T1000 (cell line): Measurements from ENCODE around the gene ZSWIM7.
A peak's percentile ranks its signal among the peaks of the same experiment; 100 is the strongest.

Experiments used
- DNase-seq: peaks from one replicate; lab custom pipeline; 2025; ENCODE audit warnings: mixed read lengths; lab: John Stamatoyannopoulos, UW

The ZSWIM7 gene, protein sequence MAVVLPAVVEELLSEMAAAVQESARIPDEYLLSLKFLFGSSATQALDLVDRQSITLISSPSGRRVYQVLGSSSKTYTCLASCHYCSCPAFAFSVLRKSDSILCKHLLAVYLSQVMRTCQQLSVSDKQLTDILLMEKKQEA

DNA sequence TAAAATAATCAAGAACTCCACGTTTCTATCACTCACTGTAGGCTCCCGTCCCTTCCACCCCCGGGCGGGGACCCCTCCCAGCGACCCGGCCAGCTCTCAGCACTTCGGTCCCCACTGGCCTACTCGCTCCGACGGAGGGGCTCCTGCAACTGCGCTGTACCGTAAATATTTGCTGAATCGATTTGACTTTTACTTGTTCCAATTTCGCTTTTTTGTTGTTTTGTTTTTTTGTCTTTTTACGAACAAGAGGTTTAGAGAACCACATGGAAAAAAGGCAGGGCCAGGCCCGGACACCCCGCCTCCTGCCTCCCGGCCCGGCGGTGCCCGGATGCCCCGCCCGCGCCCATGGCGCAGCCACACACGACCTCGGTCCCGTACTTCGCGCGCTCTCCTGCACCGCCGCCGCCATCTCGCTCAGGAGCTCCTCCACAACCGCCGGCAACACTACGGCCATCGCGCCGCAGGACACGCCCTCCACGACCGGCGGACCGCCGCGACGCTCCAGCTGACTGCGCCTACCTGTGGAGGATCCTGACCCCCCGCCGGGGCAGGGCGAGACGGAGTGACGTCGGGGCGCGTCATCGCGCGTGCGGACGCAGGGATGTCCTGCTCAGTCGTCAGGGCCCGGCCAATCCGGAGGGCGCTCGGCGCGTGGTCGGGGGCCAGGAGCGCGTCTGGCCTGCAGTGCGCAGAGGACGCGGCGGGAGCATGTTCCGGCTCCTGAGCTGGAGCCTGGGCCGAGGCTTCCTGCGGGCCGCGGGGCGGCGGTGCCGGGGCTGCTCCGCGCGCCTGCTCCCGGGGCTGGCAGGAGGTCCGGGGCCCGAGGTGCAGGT, at the start of gene ZSWIM7, which contains the start of gene TTC19:
Gene ZSWIM7 (minus strand): TSS at position 564 of the 833 bp plus-strand sequence. CDS start 110 bp downstream, at position 454.
Gene TTC19 (plus strand): TSS at position 684 of the 833 bp plus-strand sequence. CDS start 25 bp downstream, at position 709.
- DNase-seq, result peak; percentile 91

DNA sequence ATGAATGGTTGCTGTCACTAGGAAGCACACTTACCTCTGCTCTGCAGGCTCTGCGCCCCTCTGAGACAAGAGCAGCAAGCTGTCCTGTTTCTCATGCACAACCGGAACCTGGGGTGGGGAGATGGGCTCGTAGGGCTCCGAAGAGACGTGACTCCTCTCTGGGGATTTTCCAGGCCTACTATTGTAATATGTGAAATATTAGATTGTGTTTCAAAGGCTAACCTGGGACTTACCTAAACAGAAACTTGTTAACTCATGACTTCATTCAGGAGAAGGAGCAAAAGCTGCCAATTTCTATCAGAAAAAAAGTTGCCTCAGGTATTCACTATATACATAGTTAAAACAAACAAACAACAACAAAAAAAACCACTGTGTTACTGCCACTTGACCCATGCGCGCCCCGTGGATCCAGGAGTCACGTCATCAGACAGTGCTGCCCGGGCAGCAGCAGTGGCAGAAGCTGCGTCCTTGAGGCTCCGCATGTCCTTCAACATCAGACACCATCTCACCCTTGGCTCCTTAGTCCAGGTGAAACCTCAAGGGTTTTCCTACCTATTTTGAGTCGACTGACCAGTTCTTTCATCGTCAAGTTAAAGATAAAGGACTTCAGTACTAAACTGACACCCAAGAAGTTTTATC, 49.4 kb upstream of the ZSWIM7 start:
- DNase-seq, result no peak

DNA sequence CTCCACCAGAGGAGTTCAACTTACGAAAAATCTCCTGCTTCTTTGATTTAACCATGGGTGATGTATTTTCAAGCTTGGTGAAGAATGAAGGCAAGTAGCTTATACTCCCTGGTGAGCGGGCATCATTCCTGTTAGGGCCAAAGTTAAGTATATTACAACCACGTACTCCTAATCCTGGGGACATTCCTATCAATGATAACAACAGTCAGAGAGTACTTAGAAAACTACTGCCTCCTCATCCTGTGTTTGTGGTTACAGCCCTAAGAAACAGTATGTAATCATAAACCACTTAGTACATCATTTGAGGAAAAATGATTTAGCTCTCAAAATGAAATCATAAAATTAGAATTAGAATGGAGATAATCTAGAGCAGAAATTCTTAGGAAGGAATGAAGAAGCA, 47.5 kb upstream of the ZSWIM7 start:
- no peak for DNase-seq

DNA sequence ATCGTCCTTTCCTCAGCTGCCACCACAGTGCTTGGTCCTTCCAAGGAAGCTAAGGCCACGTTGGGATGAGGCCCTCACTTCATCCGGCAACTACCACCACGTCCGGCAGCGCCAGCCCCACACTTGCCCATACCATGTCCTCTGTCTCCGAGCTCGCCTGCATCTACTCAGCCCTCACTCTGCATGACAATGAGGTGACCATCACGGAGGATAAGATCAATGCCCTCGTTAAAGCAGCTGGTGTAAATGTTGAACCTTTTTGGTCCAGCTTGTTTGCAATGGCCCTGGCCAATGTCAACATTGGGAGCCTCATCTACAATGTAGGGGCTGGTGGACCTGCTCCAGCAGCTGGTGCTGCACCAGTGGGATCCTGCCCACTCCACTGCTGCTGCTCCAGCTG, 45.0 kb upstream of the ZSWIM7 start:
- no peak for DNase-seq

DNA sequence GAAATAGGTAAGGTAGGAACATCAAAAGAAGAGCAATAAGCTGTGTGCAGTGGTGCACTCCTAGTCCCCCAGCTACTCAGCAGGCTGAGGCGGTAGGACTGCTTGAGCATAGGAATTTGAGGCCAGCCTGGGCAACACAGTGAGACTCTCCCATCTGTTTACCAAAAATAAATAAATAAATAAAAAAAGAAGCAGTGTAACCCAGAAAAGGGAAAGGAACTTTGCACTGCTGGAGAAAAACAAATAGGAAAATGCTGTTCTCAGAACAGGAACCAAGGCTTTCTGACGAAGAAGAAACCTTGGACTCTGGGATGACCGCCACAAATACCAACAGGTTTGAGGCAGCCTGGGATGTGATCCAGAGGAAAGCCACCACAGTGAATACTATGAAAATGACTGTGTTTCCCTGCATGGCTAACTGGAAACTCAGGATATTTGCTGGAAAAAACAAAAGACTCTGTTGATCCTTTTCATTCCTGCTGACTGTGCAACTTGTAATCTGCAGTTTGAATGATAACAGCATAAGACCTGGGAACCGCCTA, 41.3 kb upstream of the ZSWIM7 start:
- no peak for DNase-seq

DNA sequence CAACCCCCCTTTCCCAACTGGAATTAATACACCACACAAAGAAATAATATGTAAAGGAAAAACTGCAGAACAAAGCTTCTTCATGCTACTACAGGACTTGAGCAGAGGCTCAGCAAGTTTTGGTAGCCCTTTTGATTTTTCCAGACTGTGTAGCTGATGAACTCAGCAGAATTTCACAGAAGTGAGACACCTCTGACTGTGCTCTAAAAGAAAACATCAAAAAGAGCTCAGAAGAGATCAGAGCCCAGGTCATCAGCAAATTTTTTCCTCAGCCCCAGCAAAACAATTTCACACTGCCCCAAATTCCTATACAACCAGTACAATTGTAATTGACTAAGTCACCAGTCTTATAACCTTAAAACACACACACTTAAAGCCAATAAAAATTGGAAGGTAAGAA, 38.1 kb upstream of the ZSWIM7 start:
- no peak for DNase-seq

DNA sequence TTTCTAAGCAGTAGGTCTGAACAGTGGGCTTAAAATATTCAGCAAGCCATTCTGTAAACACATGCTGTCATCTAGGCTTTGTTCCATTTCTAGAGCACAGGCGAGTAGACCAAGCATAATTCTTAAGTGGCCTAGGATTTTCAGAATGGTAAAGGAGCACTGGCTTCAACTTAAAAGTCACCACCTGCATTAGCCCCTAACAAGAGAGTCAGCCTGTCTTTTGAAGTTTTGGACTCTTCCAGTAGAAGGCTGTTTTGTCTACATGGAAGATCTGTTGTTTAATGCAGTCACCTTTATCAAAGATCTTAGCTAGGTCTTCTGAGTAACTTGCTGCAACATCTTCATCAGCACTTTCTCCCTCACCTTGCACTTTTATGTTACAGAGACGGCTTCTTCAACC, 36.8 kb upstream of the ZSWIM7 start:
- no peak for DNase-seq

DNA sequence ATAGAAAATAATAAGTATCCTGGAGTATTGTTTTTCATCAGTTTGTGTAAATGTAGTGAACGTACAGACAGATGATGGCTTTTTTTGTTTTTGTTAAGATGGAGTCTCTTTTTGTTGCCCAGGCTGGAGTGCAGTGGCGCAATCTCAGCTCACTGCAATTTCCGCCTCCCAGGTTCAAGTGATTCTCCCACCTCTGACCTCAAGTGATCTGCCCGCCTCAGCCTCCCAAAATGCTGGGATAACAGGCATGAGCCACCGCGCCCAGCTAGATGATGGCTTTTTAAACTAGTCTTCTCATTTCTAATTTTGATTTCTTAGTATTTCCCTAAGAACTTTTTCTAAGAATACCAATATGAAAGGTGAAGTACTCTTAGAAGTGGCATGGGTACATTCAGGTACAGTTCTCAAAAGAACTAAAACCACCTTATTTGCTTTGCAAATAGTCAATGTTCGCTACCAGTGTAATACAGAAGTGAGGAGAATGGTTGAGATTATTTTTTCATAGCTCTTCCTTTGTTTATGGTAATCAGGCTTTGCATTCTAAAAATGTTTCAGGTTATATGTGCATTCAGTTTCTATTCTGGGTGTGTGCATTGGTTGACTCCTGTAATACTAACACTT, 34.3 kb upstream of the ZSWIM7 start:
- DNase-seq, result no peak

DNA sequence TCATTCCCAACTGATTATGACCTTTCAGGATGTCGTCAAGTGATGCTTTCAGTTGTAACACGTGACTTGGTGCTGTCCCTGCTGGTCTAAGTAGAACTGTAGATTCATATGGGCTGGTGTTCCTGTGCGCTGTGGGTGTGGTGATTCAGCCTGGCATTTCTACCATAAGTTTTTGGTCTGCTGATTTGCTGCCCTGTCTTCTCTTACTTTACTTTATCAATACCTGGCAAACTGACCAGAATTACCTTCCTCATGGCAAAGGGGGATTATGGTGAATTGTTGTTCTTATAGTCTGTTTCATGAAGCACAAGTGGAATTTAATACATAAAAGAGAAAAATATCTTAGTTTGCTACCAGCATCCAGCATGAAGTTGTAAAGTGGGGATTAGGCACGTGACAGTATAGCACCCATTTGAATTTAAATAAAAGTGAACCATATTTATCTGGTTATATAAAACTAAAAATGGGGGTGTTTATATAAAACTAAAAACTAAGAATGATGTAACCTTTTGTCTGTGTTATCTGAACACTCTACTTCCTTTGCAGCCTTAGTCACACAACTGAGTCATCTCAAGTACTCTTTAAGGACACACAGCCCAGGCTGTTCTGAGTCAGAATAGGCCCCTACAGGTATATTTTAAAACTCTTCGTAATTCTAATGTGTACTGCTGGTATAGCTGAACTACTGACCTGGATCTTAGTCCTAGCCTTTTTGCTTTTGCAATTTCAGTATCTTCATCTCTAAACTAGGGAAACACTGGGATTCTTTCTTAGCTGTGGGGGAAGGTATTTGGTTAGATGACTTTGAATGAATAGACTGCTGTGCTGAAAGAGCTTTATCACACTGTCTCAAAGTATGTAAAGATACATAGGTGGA, 28.4 kb upstream of the ZSWIM7 start:
- DNase-seq, result peak; percentile 34

DNA sequence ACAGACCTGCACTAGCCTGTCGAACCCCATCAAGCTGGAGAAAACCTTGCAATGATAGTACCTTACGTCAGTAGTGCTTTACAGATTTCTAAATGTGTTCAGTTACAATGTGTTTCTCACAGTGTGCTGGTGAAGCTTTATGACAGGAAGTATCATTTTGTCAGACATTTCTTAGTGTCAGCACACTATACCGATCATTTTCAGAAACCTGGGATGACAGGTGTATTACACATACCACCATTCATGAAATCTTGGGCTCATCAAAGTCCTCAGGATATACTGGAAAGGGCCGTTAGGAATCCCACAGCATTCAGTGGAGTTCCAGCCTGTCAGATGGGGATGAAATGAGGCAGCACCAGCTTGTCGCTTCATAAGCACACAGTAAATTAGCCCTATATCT, 27.4 kb upstream of the ZSWIM7 start:
- no peak for DNase-seq

DNA sequence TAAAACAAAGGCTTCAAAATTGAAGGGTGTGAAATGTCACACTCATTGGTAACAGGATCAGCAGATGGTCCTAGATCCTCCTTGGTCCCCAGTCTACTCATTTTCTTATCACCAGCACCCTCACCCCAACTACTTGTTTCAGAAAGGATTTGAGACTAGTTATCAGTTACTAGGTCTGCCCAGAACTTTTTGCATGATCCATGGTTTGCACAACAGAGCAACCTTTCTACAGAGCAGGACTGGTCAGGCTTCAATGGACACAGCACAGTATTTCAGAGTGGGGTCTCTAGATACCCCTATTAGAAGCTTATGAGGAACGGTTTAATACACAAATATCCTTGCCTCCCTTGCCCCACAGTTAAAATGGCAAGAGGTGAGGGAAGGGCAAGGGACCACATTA, 25.7 kb upstream of the ZSWIM7 start:
- DNase-seq, result no peak

DNA sequence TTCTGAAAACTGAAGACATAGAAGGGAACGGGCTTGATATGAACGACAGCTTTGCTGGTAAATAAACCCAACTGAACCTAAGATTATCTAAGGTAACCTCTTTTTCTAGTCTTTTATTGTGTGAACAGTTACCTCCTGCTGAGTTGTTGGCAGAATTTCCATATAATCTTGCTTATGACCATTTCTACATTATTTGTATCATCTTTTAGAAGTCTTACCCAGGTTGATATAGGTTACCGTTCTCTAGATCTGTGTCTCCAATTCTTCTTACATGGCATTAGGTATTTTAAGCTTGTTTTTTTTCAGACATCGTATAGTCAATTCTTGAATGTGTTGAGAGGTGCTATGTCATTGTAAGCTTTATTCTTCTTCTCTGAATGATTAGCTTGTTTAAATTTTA, 24.4 kb upstream of the ZSWIM7 start:
- no peak for DNase-seq

DNA sequence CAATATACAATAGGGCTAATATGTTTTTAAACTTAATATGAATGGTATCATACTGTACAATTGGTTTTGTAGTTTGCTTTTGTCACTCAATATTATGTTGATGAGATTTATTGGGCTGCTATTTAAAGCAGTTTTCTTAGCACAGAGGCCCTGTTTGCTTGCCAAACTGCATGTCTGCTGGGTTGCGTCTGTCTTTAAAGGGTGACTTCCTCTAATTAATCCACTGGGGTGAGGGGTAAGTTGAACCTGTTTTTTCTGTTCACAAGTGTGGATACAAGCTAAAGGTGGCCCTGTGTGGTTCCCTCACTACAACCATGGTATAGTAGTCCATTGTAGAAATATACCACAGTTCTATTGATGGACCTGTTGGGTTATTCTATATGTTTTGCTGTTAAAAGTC, 19.8 kb upstream of the ZSWIM7 start:
- no peak for DNase-seq

DNA sequence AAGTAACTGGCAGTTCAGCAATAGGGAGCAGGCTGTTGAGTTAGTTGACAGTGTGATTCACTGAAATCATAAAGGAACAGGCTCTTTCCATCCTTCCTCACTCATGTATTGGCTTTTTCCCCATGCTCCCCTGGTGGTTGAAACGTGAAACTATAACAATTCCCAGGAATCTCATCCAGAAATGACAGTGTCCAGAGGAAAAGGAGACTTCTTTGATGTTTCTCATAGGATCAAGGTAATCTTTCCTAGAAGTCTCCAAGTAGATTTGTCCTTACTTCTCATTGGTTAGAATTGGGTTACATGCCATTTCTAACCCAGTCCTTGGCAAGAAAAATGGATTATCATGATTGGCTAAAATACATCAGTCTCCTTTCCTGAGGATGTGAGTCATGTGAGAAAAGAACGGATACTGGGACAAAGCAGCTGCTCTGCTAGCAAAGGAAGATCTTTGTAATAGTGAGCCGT, 14.5 kb upstream of the ZSWIM7 start:
- no peak for DNase-seq

DNA sequence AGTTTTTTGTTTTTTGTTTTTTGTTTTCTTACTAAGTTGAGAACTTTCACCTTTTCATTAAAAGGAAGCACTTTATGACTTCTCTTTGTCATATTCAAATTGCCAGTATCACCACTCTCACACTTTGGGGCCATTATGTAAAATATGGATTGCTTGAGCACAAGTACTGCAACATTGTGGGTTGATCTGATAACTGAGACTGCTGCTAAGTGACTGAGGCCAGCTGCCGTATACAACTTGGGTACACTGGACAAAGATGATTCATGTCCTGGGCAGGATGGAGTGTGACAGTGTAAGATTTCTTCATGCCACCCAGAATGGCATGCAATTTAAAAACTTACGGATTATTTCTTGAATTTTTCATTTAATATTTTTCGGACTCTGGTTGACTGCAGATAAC, 7.9 kb upstream of the ZSWIM7 start:
- no peak for DNase-seq

DNA sequence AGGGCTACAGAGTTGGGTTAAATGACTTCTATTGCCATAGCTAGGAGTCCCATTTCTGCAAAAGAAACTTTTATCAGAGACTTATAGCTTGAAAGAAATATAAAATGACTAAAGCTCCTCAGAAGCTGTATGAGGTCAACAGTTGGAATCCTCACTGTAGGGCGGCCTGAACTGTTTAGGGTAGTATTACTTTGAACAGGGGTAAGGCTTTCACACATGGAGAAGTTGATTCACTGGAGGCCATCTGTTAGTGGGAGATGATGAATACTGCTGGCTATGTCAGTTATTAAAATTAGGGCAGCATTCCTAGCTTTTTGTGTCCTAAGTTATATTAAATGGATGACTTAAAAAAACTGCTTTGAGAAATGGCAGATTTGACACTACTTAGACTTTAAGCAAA, 6.1 kb upstream of the ZSWIM7 start:
- no peak for DNase-seq

DNA sequence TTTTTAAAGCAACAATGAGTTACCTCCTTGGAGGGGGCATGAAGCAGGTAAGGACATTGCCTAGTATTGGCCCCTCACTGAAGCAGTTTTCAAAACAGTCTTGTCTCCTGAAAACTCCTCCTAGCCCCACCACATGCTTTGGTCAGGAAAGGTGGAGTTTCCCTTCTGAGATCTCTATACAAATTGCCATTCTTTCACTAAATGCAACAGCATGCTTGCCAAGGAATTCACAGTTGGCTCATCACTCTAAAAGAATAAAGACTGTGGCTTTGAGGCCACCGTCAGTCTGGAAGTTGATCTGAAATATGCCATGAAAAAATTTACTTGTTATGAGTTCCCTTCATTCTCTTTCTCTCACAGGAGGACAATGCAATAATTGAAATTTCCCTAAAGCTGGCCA, 4.3 kb upstream of the ZSWIM7 start:
- no peak for DNase-seq

DNA sequence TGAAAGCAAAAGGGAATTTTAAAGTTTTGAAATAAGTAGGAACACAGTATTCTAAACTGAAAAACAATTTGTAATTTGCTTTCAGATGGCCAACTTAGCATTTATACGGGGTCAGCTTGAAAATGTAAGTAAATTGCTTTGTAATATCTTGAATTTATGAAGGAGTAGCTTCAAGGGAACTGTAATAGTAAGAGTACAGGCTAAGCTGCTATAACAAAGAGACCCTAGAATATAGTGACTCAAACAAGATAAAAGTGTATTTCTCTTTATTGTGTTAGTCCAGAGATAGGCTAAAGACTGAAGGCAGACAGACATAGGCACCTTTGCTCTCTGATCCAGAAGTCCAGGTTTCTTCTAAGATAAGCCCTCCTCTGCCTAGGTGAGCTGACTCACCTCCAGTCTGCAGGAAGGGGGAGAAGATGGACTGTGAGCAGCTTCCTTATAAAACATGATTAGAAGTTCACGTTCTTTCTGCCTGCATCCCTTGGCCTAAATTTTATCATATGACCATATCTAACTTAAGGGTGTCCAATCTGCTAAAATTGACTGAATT, 3.3 kb upstream of the ZSWIM7 start:
- DNase-seq, result no peak

DNA sequence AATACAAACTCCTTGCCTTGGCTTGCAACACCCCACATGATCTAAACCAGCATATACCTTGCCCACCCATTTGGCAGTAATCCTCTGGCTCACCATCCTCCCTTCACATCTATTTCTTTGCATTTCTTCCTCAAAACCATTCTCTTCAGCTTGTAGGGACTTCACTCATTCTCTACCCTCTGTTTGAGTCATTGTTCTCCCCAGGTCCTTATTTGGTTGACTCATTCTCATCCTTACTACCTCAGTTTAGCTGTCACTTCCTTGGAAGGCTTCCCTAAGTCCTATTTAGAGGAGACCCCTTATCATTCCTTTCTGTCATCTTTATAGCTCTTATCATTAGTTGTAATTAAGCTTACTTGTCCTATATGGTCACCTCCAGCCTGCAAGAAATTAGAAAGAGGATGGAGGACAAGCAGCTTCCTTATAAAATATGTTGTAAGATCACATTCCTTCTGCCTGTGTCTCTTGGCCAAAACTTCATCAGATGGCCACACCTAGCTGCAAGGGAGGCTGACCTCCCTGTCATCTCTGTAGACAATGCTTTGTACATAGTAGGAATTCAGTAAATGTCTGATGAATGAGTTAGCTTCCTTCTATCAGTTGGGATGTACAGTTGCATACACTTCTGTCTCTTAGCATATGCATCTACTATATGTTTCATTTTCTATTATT, 1.9 kb upstream of the ZSWIM7 start:
- DNase-seq, result no peak
